ENCODE results near the gene CYP3A7.

DNA sequence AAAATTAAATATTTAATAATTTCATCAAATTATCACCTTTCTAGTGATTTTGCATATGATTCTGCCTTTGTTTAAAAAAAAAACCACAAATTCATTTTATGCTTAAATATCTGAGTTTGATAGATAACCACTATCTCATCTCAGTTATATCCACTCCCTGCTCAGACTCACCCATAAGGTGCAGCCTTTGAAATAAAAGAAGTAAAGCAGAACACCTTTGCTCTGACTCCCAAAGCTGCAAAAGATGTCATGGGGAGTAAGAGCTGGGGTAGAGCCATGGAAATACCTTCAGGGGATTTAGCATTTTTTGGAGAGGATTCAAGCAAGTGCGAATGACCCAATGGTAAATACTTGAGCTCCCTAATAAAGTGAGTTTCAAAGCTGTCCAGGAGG, 40.1 kb downstream of the CYP3A7 start:
- TF ChIP-seq, protein P1, sequence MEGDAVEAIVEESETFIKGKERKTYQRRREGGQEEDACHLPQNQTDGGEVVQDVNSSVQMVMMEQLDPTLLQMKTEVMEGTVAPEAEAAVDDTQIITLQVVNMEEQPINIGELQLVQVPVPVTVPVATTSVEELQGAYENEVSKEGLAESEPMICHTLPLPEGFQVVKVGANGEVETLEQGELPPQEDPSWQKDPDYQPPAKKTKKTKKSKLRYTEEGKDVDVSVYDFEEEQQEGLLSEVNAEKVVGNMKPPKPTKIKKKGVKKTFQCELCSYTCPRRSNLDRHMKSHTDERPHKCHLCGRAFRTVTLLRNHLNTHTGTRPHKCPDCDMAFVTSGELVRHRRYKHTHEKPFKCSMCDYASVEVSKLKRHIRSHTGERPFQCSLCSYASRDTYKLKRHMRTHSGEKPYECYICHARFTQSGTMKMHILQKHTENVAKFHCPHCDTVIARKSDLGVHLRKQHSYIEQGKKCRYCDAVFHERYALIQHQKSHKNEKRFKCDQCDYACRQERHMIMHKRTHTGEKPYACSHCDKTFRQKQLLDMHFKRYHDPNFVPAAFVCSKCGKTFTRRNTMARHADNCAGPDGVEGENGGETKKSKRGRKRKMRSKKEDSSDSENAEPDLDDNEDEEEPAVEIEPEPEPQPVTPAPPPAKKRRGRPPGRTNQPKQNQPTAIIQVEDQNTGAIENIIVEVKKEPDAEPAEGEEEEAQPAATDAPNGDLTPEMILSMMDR (IDR thresholded peaks at IDR 0.05) = no peak
- TF ChIP-seq POLR2AphosphoS5 (IDR thresholded peaks at IDR 0.05) (no peak), EP300 (IDR thresholded peaks at IDR 0.05) (no peak), POLR2A (IDR thresholded peaks at IDR 0.05) (no peak)
